ENCODE measurements around the gene COMT. TPM values are rescaled to one million over a fixed set of nuclear protein-coding genes. Genes with fewer than 3 reads are reported as not detected.

Gene COMT
- total and polyA plus RNA-seq, 9 of the 15 experiments (the other 6 are each of a cell fraction or from before 2014, with no cell fraction given): 12.5 to 351 (median 155) TPM

DNA sequence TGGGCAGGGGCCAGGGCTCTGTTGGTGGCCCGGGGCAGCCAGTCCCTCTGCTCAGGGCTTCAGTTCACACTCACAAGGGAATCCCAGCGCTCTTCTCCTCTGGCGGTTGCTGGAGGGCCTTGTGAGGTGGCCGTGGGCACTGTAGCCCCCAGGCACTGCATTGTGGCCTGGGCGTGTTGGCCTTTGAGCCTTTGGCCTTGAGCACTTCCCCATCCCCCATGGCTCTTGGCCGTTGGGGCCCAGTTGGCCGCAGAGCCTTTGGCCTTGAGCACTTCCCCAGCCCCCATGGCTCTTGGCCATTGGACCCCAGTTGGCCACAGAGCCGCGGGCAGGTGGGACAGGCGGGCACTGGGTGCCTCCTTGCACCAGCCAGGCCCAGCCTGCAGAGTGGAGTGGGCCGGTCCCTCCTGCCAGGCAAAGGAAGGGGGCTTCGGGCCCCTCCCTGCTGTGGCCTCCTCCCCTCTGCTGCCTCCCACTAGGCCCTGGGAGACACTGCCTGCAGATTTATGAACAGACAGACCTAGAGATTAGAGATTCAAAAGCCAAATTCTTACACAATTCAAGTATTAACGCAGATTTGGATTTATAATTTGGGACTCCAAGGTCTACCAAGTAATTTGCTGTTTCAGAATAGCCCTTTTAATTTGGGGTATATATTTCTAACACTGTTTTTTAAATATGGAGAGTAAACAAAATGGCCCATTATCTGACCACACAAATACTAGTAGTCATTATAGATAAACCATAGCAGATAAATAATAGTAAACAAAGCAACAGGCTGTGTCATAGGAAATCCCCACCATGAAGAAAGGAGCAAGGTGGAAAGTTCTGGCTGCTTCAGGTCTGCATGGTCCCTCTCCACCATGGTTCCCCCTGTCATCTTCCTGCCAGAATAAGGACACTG, 18.3 kb downstream of the COMT start (continued):
- TF ChIP-seq HEY1 (CRISPR knock-in tag; IDR thresholded peaks at IDR 0.05; ENCODE audit: borderline replicate concordance) (no peak), TEAD1 (CRISPR knock-in tag; IDR thresholded peaks at IDR 0.05) (0 out of 4 replicates have a peak, but pooled peaks of 1 of the 2 experiments have one; percentile 14), CBFA2T3 (IDR thresholded peaks at IDR 0.05) (0 out of 2 replicates have a peak, but pooled peaks have one; percentile 2), KLF13 (tag; IDR thresholded peaks at IDR 0.05; ENCODE audit: borderline replicate concordance, low read depth) (0 out of 2 replicates have a peak, but pooled peaks have one; percentile 55), EGR1 (conservative IDR thresholded peaks at IDR 0.05) (peak; percentile 18; the same call in 1 of the 2 replicates), HDAC3 (IDR thresholded peaks at IDR 0.05; ENCODE audit: borderline replicate concordance, partially characterized antibody) (no peak), CXXC5 (CRISPR knock-in tag; IDR thresholded peaks at IDR 0.05) (no peak; the same call in 1 of the 2 replicates), NR2F6 (CRISPR knock-in tag; IDR thresholded peaks at IDR 0.05) (0 out of 2 replicates have a peak, but pooled peaks have one; percentile 66), KLF6 (CRISPR knock-in tag; IDR thresholded peaks at IDR 0.05; ENCODE audit: borderline replicate concordance) (0 out of 2 replicates have a peak, but pooled peaks have one; percentile 2), PCBP2 (IDR thresholded peaks at IDR 0.05; ENCODE audit: low read depth, low read length, poor library complexity, severe bottlenecking) (no peak), CHD1 (IDR thresholded peaks at IDR 0.05; ENCODE audit: low read length) (peak; percentile 46), ESRRB (CRISPR knock-in tag; IDR thresholded peaks at IDR 0.05; ENCODE audit: borderline replicate concordance) (0 out of 2 replicates have a peak, but pooled peaks have one; percentile 45), ZKSCAN8 (CRISPR knock-in tag; IDR thresholded peaks at IDR 0.05) (no peak), FOXJ2 (tag; IDR thresholded peaks at IDR 0.05) (0 out of 2 replicates have a peak, but pooled peaks have one; percentile 47), POLR2AphosphoS5 (IDR thresholded peaks at IDR 0.05; ENCODE audit: control insufficient read depth, insufficient read depth, low read depth, low read length) (no peak; the same call in 1 of the 2 replicates), PHB2 (IDR thresholded peaks at IDR 0.05; ENCODE audit: low read depth) (no peak), CAMTA2 (CRISPR knock-in tag; conservative IDR thresholded peaks at IDR 0.05) (0 out of 2 replicates have a peak, but pooled peaks have one; percentile 81), RBFOX2 (IDR thresholded peaks at IDR 0.05; ENCODE audit: low read depth, low read length) (peak; percentile 47)
- TF ChIP-seq, protein P1, sequence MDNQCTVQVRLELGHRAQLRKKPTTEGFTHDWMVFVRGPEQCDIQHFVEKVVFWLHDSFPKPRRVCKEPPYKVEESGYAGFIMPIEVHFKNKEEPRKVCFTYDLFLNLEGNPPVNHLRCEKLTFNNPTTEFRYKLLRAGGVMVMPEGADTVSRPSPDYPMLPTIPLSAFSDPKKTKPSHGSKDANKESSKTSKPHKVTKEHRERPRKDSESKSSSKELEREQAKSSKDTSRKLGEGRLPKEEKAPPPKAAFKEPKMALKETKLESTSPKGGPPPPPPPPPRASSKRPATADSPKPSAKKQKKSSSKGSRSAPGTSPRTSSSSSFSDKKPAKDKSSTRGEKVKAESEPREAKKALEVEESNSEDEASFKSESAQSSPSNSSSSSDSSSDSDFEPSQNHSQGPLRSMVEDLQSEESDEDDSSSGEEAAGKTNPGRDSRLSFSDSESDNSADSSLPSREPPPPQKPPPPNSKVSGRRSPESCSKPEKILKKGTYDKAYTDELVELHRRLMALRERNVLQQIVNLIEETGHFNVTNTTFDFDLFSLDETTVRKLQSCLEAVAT (IDR thresholded peaks at IDR 0.05): no peak
- TF ChIP-seq, protein P2, sequence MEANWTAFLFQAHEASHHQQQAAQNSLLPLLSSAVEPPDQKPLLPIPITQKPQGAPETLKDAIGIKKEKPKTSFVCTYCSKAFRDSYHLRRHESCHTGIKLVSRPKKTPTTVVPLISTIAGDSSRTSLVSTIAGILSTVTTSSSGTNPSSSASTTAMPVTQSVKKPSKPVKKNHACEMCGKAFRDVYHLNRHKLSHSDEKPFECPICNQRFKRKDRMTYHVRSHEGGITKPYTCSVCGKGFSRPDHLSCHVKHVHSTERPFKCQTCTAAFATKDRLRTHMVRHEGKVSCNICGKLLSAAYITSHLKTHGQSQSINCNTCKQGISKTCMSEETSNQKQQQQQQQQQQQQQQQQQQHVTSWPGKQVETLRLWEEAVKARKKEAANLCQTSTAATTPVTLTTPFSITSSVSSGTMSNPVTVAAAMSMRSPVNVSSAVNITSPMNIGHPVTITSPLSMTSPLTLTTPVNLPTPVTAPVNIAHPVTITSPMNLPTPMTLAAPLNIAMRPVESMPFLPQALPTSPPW (CRISPR knock-in tag; IDR thresholded peaks at IDR 0.05): peak; percentile 58
- TF ChIP-seq, protein P3, sequence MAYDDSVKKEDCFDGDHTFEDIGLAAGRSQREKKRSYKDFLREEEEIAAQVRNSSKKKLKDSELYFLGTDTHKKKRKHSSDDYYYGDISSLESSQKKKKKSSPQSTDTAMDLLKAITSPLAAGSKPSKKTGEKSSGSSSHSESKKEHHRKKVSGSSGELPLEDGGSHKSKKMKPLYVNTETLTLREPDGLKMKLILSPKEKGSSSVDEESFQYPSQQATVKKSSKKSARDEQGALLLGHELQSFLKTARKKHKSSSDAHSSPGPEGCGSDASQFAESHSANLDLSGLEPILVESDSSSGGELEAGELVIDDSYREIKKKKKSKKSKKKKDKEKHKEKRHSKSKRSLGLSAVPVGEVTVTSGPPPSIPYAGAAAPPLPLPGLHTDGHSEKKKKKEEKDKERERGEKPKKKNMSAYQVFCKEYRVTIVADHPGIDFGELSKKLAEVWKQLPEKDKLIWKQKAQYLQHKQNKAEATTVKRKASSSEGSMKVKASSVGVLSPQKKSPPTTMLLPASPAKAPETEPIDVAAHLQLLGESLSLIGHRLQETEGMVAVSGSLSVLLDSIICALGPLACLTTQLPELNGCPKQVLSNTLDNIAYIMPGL (CRISPR knock-in tag; IDR thresholded peaks at IDR 0.05): 0 out of 2 replicates have a peak, but pooled peaks have one; percentile 47
